Astrocyte of the hippocampus (primary cell): ENCODE measurements around the gene KCNE4.

ENCODE experiments used
- DNase-seq: peaks from one replicate; pipeline ENCODE4 v3.0.0; 2011; ENCODE audit warnings: low read depth, low spot score

Gene KCNE4

GRCh38 chr2:223040527-223040926, 11.5 kb upstream of the KCNE4 start:
- DNase-seq, result no peak

- DNase-seq, result peak; percentile 98
These were observed 10.4 kb upstream of the KCNE4 start for GRCh38 chr2:223041527-223042109.

GRCh38 chr2:223042284-223042683, 9.7 kb upstream of the KCNE4 start:
- no peak for DNase-seq

GRCh38 chr2:223042704-223043118, 9.3 kb upstream of the KCNE4 start:
- DNase-seq, result no peak

- no peak for DNase-seq
These were observed 8.6 kb upstream of the KCNE4 start for GRCh38 chr2:223043164-223043941.

GRCh38 chr2:223044092-223044836, 7.7 kb upstream of the KCNE4 start:
- DNase-seq, result no peak

- DNase-seq, result no peak
These were observed 6.9 kb upstream of the KCNE4 start for GRCh38 chr2:223044916-223045700.

- no peak for DNase-seq
These were observed 5.4 kb upstream of the KCNE4 start for GRCh38 chr2:223046470-223047040.

GRCh38 chr2:223047260-223047761, 4.7 kb upstream of the KCNE4 start:
- DNase-seq, result peak; percentile 77

GRCh38 chr2:223048519-223048918, 3.5 kb upstream of the KCNE4 start:
- no peak for DNase-seq

- no peak for DNase-seq
These were observed 2.6 kb upstream of the KCNE4 start for GRCh38 chr2:223049356-223049755.

GRCh38 chr2:223050188-223050587, 1.8 kb upstream of the KCNE4 start:
- DNase-seq, result no peak

- no peak for DNase-seq
These were observed 988 bp upstream of the KCNE4 start for GRCh38 chr2:223050900-223051504.

GRCh38 chr2:223052548-223053483, 826 bp downstream of the KCNE4 start:
- DNase-seq, result no peak

GRCh38 chr2:223053484-223054192, 1.6 kb downstream of the KCNE4 start:
- DNase-seq, result no peak

GRCh38 chr2:223054193-223054781, 2.3 kb downstream of the KCNE4 start:
- peak; percentile 89 for DNase-seq

- DNase-seq, result peak; percentile 88
These were observed 3.1 kb downstream of the KCNE4 start for GRCh38 chr2:223055140-223055539.

GRCh38 chr2:223055836-223056235, 3.8 kb downstream of the KCNE4 start:
- peak; percentile 58 for DNase-seq
